PFSK-1 (cell line): ENCODE measurements around the gene DNM3.

Experiments used
- FOXP2 ChIP-seq: optimal IDR thresholded peaks from 2 replicates; pipeline ENCODE3; 2011; ENCODE audit warnings: borderline replicate concordance, control low read depth, inconsistent platforms; ENCODE audit not compliant: insufficient read depth; ENCODE audit errors: extremely low read length, extremely low read depth
- POLR2AphosphoS5 ChIP-seq: IDR thresholded peaks from 2 replicates; pipeline ENCODE4 v1.6.1; 2012; ENCODE audit warnings: low read depth, mild to moderate bottlenecking, control low read depth, low read length, moderate library complexity
- SIN3A ChIP-seq: IDR thresholded peaks from 2 replicates; pipeline ENCODE4 v1.6.1; 2012; ENCODE audit warnings: mild to moderate bottlenecking, low read length, moderate library complexity, borderline replicate concordance; ENCODE audit not compliant: insufficient read depth
- TAF1 ChIP-seq: IDR thresholded peaks from 2 replicates; pipeline ENCODE4 v1.6.1; 2012; ENCODE audit warnings: low read length, control low read depth, borderline replicate concordance; ENCODE audit not compliant: insufficient read depth
- TF ChIP-seq, protein P1 (sequence below), 2 experiments: IDR thresholded peaks; 2 replicates each; pipeline versions ENCODE4 v1.6.1 to v1.8.0; 2011 to 2012; ENCODE audit warnings: low read depth in 2 of 2, low read length in 2 of 2, control low read depth in 1 of 2, inconsistent platforms in 1 of 2, mild to moderate bottlenecking in 1 of 2, moderate library complexity in 1 of 2; ENCODE audit not compliant: insufficient read depth in 1 of 2

Gene DNM3

DNA sequence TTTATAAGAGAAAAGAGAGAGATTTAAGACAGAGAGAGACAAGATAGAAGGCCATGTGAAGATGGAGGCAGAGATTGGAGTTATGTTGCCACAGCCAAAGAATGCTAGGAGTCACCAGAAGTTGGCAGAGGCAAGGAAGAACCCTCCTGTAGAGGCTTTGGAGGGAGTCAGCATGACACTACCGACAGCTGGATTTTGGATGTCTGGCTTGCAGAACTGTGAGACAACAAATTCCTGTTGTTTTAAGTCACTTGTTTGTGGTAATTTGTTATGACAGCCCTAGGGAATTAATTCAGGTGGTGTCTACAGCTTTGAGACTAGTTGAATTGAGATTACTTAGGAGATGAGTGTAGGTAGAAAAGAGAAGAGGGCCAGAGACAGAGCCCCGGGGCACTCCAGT, 158.5 kb downstream of the DNM3 start:
- TF ChIP-seq FOXP2, result no peak
- TF ChIP-seq TAF1, result no peak
- no peak for TF ChIP-seq POLR2AphosphoS5
- TF ChIP-seq, protein P1, sequence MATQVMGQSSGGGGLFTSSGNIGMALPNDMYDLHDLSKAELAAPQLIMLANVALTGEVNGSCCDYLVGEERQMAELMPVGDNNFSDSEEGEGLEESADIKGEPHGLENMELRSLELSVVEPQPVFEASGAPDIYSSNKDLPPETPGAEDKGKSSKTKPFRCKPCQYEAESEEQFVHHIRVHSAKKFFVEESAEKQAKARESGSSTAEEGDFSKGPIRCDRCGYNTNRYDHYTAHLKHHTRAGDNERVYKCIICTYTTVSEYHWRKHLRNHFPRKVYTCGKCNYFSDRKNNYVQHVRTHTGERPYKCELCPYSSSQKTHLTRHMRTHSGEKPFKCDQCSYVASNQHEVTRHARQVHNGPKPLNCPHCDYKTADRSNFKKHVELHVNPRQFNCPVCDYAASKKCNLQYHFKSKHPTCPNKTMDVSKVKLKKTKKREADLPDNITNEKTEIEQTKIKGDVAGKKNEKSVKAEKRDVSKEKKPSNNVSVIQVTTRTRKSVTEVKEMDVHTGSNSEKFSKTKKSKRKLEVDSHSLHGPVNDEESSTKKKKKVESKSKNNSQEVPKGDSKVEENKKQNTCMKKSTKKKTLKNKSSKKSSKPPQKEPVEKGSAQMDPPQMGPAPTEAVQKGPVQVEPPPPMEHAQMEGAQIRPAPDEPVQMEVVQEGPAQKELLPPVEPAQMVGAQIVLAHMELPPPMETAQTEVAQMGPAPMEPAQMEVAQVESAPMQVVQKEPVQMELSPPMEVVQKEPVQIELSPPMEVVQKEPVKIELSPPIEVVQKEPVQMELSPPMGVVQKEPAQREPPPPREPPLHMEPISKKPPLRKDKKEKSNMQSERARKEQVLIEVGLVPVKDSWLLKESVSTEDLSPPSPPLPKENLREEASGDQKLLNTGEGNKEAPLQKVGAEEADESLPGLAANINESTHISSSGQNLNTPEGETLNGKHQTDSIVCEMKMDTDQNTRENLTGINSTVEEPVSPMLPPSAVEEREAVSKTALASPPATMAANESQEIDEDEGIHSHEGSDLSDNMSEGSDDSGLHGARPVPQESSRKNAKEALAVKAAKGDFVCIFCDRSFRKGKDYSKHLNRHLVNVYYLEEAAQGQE (IDR thresholded peaks at IDR 0.05; ENCODE audit: insufficient read depth in 1 of 2, low read depth in 2 of 2, low read length in 2 of 2), result no peak
- no peak for TF ChIP-seq SIN3A

GRCh38 chr1:172001288-172001687, 160.0 kb downstream of the DNM3 start:
- TF ChIP-seq POLR2AphosphoS5, result no peak
- no peak for TF ChIP-seq SIN3A
- TF ChIP-seq FOXP2, result no peak
- TF ChIP-seq, protein P1 (IDR thresholded peaks at IDR 0.05; ENCODE audit: insufficient read depth in 1 of 2, low read depth in 2 of 2, low read length in 2 of 2), result no peak
- TF ChIP-seq TAF1, result no peak

DNA sequence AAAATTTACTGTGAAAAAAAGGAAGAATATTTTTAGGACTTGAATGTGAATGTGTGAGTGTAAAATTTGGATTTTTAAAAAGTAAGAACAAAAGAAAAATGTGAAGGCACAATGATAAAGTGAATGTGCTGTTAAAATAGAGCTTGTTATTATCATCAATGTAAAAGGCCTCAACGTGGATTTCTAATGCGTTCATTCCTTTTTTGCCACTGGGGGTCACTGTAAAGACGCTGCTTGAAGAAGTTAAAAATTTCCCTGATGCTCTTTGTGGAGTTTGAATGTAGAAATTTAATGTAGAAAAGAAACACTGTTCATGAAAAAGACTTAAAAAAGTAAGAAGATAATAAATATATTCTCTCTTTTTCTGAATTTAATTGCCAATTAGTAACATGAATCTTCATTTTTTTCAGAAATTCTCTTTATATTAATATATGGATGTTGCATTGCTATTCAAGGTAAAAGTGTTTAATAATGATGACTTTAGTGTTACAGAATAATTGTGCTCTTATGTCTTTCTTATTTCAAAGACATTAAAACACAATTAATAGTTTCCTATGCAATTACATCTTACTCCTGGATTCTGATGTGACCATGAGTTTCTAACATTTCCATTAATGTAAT, 161.5 kb downstream of the DNM3 start:
- no peak for TF ChIP-seq SIN3A
- TF ChIP-seq POLR2AphosphoS5, result no peak
- TF ChIP-seq TAF1, result no peak
- no peak for TF ChIP-seq FOXP2
- TF ChIP-seq, protein P1 (IDR thresholded peaks at IDR 0.05; ENCODE audit: insufficient read depth in 1 of 2, low read depth in 2 of 2, low read length in 2 of 2), result no peak

- TF ChIP-seq, protein P1 (IDR thresholded peaks at IDR 0.05; ENCODE audit: insufficient read depth in 1 of 2, low read depth in 2 of 2, low read length in 2 of 2), result no peak
- TF ChIP-seq FOXP2, result no peak
- TF ChIP-seq POLR2AphosphoS5, result no peak
- TF ChIP-seq SIN3A, result no peak
- no peak for TF ChIP-seq TAF1
Observed at GRCh38 chr1:172003766-172004530, 162.7 kb downstream of the DNM3 start.
